ENCODE measurements around the gene IL4I1.

The IL4I1 gene

DNA sequence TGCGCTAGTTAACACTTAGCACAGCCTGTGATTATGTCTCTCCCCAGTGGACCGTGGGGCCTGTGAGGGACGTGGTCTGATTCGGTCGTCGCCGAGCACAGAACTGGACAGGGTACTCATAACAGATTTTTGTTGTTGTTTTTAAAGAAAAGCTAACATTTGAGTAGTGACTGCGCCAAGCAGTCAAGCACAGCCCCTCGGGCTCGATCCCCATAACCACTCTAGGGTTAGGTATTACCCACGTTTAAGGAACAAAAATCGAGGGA, 46.5 kb downstream of the IL4I1 start:
- no peak for DNase-seq (ENCODE audit: low spot score)

DNA sequence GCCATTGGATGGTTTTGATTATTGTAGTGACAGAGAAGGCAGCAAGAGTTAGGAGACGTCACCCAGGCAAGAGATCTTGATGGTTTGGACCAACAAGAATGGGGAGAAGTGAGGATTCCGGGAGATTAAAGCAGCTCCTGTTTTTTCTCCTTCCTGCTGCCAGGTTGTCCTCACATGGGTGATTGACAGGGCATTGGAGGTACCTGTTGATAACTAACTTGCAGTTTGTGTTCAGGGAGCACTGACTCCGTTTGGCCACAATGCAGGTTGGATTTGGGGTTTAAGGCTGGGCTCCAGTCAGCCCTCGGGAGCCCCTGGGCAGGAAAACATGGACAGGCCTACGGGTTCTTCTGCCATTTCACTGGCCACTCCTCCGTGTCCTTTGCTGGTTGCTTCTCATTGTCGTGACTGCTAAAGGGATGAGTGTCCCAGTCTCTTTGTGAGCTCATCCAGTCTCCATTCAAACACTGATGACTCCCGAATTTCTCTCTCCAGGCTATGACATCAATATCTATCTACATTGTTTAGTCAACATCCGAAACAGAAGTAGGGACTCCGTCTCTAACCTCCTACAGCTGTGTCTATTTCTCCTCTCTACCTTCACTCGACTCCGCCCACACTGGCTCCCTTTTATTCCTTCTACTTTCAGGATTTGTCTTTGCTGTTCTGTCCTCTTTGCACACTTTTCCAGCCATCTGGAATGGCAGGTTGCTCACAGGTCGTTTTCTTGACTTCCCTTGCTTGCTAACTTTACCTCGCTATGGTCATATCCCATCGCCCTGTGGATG, 47.1 kb downstream of the IL4I1 start:
- DNase-seq (ENCODE audit: low spot score): no peak

DNA sequence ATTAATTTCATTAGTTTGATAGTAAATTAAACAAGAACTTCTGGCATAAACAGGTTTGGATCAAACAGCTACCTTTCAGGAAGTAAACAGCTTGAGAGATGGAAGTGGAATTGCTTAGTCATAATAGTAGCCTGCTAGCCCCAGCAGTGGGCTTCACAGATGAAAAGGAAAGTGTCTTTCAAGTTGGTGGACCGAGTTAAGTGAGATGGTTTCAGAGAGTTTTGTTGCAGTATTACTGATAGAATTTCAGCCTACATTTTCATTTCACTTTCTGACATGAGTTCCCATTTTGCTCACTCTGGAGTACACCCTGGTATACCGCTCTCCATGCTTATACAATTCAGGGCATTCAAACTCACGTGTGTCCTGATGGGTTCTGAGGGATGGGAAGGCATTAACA, 47.7 kb downstream of the IL4I1 start:
- no peak for DNase-seq (ENCODE audit: low spot score)

DNA sequence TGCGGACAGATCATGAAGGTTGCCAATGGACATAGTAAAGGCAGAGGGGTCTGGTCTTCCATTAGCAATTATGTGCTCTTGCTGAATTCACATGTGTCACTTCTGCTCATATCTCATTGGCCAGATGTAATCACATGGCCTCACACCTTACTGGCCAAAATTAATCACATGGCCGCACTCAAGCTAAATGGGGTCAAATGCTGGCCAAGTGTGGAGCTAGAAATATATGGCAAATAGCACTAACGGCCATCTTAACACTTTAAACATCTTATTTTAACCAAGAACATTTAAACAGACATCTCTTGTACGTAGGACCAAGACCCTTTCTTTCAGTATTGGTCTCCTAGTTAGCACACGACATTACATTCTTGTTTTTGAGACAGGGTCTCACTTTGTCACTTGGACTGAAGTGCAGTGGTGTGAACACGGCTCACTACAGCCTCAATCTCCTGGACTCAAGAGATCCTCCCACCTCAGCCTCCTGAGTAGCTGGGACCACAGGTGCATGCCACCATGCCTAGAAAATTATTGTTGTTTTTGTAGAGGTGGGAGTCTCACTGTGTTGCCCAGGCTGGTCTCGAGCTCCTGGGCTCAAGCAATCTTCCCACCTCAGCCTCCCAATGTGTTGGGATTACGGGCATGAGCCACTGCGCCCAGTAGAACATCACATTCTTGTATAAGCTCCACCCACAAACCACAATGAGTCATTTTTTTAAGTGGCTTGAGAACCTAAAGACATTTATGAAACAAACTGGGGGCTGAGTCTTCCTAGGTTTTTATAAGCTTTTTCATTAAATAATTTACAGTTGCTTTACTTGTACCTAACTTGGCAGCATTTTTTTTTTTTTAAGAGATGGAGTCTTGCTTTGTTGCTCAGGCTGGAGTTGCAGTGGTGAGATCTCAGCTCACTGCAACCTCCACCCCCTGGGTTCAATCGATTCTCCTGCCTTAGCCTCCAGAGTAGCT, 48.7 kb downstream of the IL4I1 start:
- DNase-seq (ENCODE audit: low spot score): no peak

GRCh38 chr19:49846408-49846807, 50.3 kb downstream of the IL4I1 start:
- DNase-seq (ENCODE audit: low spot score): no peak

DNA sequence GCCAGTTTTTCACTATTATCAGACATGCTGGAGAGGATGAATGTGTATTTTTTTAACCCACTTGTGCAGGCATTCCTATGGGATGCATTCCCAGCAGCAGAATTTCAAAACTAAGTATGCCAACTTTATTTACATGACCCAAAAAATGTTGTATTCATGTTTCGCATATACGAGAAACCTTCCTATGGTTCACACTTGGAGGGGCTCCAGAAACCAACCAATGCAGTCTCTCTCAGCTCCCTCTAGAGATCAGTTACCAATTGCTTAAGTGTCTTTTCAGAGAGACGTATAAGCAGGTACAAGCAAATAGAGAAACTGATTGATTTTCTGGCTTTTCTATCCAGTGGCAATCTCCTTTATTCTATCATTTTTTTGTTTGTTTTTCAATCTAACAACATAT, 51.3 kb downstream of the IL4I1 start:
- no peak for DNase-seq (ENCODE audit: low spot score)

GRCh38 chr19:49844138-49845095, 52.3 kb downstream of the IL4I1 start:
- no peak for DNase-seq (ENCODE audit: low spot score)

- DNase-seq (ENCODE audit: low spot score): no peak
These were observed 53.4 kb downstream of the IL4I1 start for GRCh38 chr19:49843265-49843664.

- no peak for DNase-seq (ENCODE audit: low spot score)
These were observed 55.9 kb downstream of the IL4I1 start for GRCh38 chr19:49840736-49841249.

DNA sequence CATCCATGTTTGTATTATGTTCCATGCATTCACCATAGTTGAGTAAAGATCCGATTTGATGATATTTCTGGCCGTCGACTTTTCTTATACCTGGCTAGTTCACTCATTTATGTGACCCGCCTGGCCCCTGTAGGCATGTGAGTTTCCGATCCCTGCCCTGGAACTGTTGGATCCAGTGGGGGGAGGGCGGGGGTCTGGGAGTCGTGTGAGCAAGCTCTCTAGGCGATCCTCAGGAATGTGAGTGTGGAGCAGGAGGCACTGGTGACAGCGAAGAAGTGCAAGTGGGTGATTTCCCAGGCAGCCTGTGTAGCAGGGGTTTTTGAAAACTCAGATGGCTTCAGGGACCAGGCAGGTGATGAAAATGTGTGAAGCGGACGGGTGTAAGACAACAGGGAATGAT, 56.4 kb downstream of the IL4I1 start:
- DNase-seq (ENCODE audit: low spot score): no peak

DNA sequence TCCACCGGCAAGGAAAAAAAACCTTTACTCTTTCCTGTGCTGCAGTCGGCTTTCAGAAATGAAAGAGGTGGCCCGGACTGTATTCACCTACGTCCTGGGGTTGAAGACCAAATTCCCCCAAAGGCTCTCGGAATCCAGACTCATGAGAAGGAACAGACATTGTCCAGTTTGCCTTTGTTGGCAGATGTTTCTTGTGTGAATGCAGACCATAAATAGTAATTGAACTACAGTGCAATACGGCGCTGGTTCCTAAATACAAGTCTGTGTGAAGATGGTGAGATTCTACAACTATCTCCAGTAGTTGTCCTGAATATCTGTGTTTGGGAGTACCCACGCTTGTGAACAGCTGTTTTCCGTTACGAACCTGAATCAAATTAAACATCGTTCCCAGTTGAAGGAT, 57.0 kb downstream of the IL4I1 start:
- no peak for DNase-seq (ENCODE audit: low spot score)

Data from globus pallidus (tissue), 1 donor.